Adrenal gland (tissue), 12 donors: Measurements from ENCODE around the gene COPZ1. TPM values are rescaled to one million over a fixed set of nuclear protein-coding genes. Genes with fewer than 3 reads are reported as not detected.

Experiments
- DNase-seq, 7 donors: peaks; one replicate each; pipeline ENCODE4 v3.0.0-alpha.2; 2019 to 2020
- H3K27ac ChIP-seq, 5 donors: fragments of 200-600 bp; sonication (generic) in 4 of 5; 1 replicate in 3 of 5; 2 replicates in 2 of 5; pipeline versions ENCODE4 v1.5.1 to v1.8.0; 2016 to 2020; ENCODE audit warnings: mild to moderate bottlenecking in 1 of 5
- H3K27me3 ChIP-seq: fragments of 200-600 bp; 2 replicates; pipeline ENCODE4 v1.8.0; 2021
- H3K36me3 ChIP-seq, 2 donors: fragments of 200-600 bp; replicated peaks in 1 of 2; 1 replicate in 1 of 2; 2 replicates in 1 of 2; pipeline versions ENCODE4 v1.5.1 to v1.8.0; 2018 to 2022
- H3K4me1 ChIP-seq, 2 donors: fragments of 200-600 bp; replicated peaks in 1 of 2; 1 replicate in 1 of 2; 2 replicates in 1 of 2; pipeline versions ENCODE4 v1.5.1 to v1.8.0; 2018 to 2021
- H3K4me3 ChIP-seq, 4 donors: fragments of 200-600 bp; sonication (generic) in 3 of 4; one replicate each; pipeline ENCODE4 v1.5.1; 2016 to 2018
- H3K9me3 ChIP-seq, 3 donors: fragments of 200-600 bp; sonication (generic) in 1 of 3; replicated peaks in 1 of 3; 1 replicate in 2 of 3; 2 replicates in 1 of 3; pipeline versions ENCODE4 v1.5.1 to v1.8.0; 2016 to 2021
- CTCF ChIP-seq, 6 experiments: fragments of 450-650 bp in 4 of 6; fragments of 200-600 bp in 2 of 6; sonication (generic) in 1 of 6; IDR thresholded peaks; 1 replicate in 5 of 6; 2 replicates in 1 of 6; pipeline versions ENCODE4 v1.5.1 to v1.8.0; 2016 to 2021; ENCODE audit warnings: antibody characterized with exemption in 6 of 6, mild to moderate bottlenecking in 2 of 6, moderate library complexity in 1 of 6
- POLR2A ChIP-seq, 2 donors: fragments of 450-650 bp; IDR thresholded peaks; one replicate each; pipeline ENCODE4 v1.6.1; 2017; ENCODE audit warnings: antibody characterized with exemption in 2 of 2, mild to moderate bottlenecking in 2 of 2, moderate library complexity in 1 of 2
- WGBS, 4 donors: extraction: QIAGEN DNeasy Blood & Tissue Kit in 2 of 4; methylation state at CpG; one replicate each; pipeline versions ENCODE4 v1.1.5 to v1.1.7; 2013 to 2017; 5-methylcytosine and 5-hydroxymethylcytosine counted together
- intact Hi-C, 2 donors: fragments of 100-400 bp; cut with DNase I; formaldehyde crosslinking; loops; one replicate each; pipeline versions ENCODE4 v1.14.1 to v1.15.0; 2022 to 2023
- polyA plus RNA-seq, 3 donors: library from polyadenylated mRNA; stranded (reverse); fragments of 200-250 nt in 2 of 3; fragments of 350-450 nt in 1 of 3; fragmentation: Illumina TruSeq in 1 of 3; extraction: RNeasy Lipid Tissue Mini Kit (QIAGEN cat#74804) in 1 of 3; gene quantifications; one replicate each; pipeline ENCODE4 v1.2.3, GENCODE V29; 2013 to 2014
- total RNA-seq, 9 donors: library from RNA; depleted of rRNA in 4 of 9; stranded (reverse); fragments of >200 nt in 4 of 9; fragments of 120-200 nt in 1 of 9; fragmentation: NEBNext Ultra II Directional in 1 of 9; extraction: Animal tissue kit (Norgen Biotek cat#: 25700) in 1 of 9; gene quantifications; one replicate each; pipeline versions ENCODE4 v1.1.0 to v1.2.4, GENCODE V29; 2013 to 2023
- donor health status: healthy with polysubstance abuse.
- donor health status: Bipolar disorder and iron deficiency.
- donor health status: DM: yes; HTN: yes; CAD: no.
- donor health status: DM: no; HTN: no; CAD: no.
- donor health status: DM: no; HTN: no; CAD: no.
- donor health status: DM: yes; HTN: yes; CAD: no.

The COPZ1 gene
- total and polyA plus RNA-seq, 12 donors = 54.7 to 252 (median 152) TPM

GRCh38 chr12:54394986-54395385, 70.1 kb downstream of the COPZ1 start:
- Histone ChIP-seq H3K4me1 (no peaks in the 10 kb centered on the region), H3K27ac (no peak overlapping the region), H3K9me3 (no peaks in the 10 kb centered on the region), H3K36me3 (peaks cover 0 to 55% of the 10 kb centered on the region in 2 donors), H3K4me3 (no peak overlapping the region), H3K27me3 (no peaks in the 10 kb centered on the region)
- TF ChIP-seq CTCF (IDR thresholded peaks at IDR 0.05) = no peak
- no peak for TF ChIP-seq POLR2A (IDR thresholded peaks at IDR 0.05)
- DNase-seq = no peak
- intact Hi-C loops = no loop called here
- WGBS, 4 donors = 81 to 100% (median 100%) methylated on average over 1 of the region's 1 CpG

- no peak overlapping the region for H3K4me3 ChIP-seq
- no peaks in the 10 kb centered on the region for H3K27me3 ChIP-seq
- no peak for DNase-seq
- no peak overlapping the region for H3K27ac ChIP-seq
- H3K36me3 ChIP-seq = peaks cover 0 to 61% of the 10 kb centered on the region in 2 donors
- no peaks in the 10 kb centered on the region for H3K4me1 ChIP-seq
- intact Hi-C loops = no loop called here
- H3K9me3 ChIP-seq = no peaks in the 10 kb centered on the region
- TF ChIP-seq CTCF (IDR thresholded peaks at IDR 0.05) = no peak
- TF ChIP-seq POLR2A (IDR thresholded peaks at IDR 0.05) = no peak
Measured at GRCh38 chr12:54395545-54395944, 70.6 kb downstream of the COPZ1 start.

- Histone ChIP-seq H3K27me3 (no peaks in the 10 kb centered on the region), H3K4me3 (no peak overlapping the region), H3K27ac (no peak overlapping the region), H3K4me1 (no peaks in the 10 kb centered on the region), H3K9me3 (no peaks in the 10 kb centered on the region), H3K36me3 (peaks cover 0 to 77% of the 10 kb centered on the region in 2 donors)
- no peak for DNase-seq
- intact Hi-C loops = no loop called here
- WGBS, 4 donors = 85 to 100% (median 88%) methylated on average over 1 of the region's 1 CpG
- TF ChIP-seq POLR2A (IDR thresholded peaks at IDR 0.05) = no peak
- TF ChIP-seq CTCF (IDR thresholded peaks at IDR 0.05) = no peak
Measured at GRCh38 chr12:54397157-54397556, 72.2 kb downstream of the COPZ1 start.

GRCh38 chr12:54398218-54398617, 73.3 kb downstream of the COPZ1 start:
- Histone ChIP-seq H3K27ac (no peak overlapping the region), H3K9me3 (no peaks in the 10 kb centered on the region), H3K4me3 (no peak overlapping the region), H3K36me3 (peaks cover 0 to 87% of the 10 kb centered on the region in 2 donors), H3K27me3 (no peaks in the 10 kb centered on the region), H3K4me1 (no peaks in the 10 kb centered on the region)
- TF ChIP-seq CTCF (IDR thresholded peaks at IDR 0.05) (no peak), POLR2A (IDR thresholded peaks at IDR 0.05) (no peak)
- WGBS, 4 donors = 89 to 95% (median 94%) methylated on average over 2 of the region's 2 CpGs
- intact Hi-C loops = loop anchor here in 1 of 2 donors (2.0 kb wide), 1 partner anchor 41 kb away; no protein-coding TSS in a partner anchor
- DNase-seq = no peak
